ENCODE measurements around the gene EIF3M.
"Not testable (repeated sequence)": the region's sequence is repeated elsewhere in the genome, so short reads cannot be mapped to it uniquely, and the experiment has no call there.

Gene EIF3M

DNA sequence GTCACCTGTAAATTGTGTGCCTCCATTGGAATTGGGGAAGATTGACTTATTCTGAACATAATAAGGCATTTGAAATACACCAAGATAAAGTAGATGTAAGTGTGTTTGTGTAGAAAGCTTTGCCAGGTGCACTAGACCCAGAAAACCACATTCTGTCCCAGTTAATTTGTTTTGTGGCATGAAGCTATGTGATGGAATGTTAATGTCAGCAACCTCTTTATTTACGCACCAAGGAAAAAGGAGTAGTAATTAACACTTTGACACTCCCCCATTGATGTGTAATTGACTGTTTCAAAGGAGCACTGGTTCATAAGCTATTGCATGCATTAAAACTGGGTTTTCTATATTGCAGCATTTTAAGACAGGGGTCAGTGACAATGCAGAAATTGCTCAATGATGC is 14.3 kb downstream of the EIF3M start:
- no peak for DNase-seq (ENCODE audit: low read depth)

- DNase-seq (ENCODE audit: low read depth): no peak
Observed at GRCh38 chr11:32602657-32603415, 19.2 kb downstream of the EIF3M start.

DNA sequence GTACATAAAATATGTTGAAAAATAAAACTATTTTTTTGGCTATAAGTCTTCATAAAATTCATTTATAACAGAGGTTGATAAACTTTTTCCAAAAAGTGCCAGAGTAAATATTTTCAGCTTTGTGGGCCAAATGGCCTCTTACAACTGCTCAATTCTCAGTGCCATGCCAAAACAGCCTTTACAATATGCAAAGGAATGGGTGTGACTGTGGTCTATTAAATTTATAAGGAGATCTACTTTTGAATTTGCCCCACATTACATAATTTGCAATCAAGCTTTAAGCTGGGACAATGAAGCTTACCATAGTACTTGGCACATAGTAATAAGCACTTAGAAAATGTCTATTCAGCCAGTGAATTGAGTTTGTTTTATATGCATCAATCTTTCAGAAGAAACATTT is 22.6 kb downstream of the EIF3M start:
- no peak for DNase-seq (ENCODE audit: low read depth)

- not testable (repeated sequence) for DNase-seq (ENCODE audit: low read depth)
Observed at GRCh38 chr11:32608826-32609225, 25.2 kb downstream of the EIF3M start.

- no peak for DNase-seq (ENCODE audit: low read depth)
Observed at GRCh38 chr11:32610797-32611352, 27.2 kb downstream of the EIF3M start.

- DNase-seq (ENCODE audit: low read depth): no peak
Observed at GRCh38 chr11:32613500-32614151, 30.0 kb downstream of the EIF3M start.

DNA sequence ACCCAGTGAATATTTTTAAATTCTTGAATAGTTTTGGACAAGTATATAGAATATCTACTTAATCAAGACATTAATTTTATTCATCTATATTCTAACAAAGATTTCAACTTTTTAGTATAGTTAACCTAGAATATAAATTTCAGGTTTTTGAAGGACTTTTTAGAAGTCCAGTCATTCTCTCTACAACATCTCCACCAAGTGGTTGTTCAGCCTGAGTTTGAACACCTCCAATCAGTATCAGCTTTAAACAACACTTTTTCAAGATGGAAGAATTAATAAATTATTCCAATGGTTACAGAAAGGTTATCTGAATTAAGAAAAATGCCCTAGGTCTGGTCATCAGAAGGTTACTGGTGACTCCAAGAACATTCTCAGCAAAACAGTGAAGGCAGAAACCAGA is 31.8 kb downstream of the EIF3M start:
- DNase-seq (ENCODE audit: low read depth): no peak

DNA sequence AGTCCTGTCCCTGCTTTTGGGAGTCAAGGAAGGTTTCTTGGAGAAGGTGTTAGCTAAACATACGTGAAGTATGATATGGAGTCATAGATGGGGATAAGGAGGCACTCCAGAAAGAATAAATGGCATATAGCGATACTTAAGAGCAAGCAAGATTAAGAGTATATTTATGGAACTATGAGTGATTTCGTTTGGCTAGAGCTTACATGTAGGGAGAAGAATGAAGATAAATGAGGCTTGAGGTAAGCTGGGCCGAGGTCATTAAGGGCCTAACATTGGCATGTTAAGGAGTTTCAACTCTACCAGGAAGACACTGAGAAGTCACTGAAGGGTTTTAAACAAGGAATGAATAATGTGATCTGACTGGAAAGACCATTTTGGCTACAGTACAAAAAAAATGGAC is 33.3 kb downstream of the EIF3M start:
- DNase-seq (ENCODE audit: low read depth): no peak

DNA sequence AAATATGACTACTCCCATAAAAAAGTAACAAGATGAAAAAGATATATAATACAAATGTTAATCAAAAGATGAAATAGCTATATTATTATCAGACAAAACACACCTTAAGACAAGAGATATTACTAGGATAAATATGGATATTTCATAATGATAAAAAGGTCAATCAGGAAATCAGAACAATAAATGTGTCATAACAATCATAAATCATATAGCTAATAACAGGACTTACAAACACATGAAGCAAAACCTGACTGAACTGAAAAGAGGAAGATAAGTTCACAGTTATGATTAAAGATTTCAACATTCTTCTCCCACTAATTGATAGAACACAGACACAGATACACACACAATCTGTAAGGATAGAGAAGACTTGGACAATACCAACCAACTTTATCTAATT is 47.2 kb downstream of the EIF3M start:
- DNase-seq (ENCODE audit: low read depth): no peak

- no peak for DNase-seq (ENCODE audit: low read depth)
Observed at GRCh38 chr11:32635819-32636218, 52.2 kb downstream of the EIF3M start.

DNA sequence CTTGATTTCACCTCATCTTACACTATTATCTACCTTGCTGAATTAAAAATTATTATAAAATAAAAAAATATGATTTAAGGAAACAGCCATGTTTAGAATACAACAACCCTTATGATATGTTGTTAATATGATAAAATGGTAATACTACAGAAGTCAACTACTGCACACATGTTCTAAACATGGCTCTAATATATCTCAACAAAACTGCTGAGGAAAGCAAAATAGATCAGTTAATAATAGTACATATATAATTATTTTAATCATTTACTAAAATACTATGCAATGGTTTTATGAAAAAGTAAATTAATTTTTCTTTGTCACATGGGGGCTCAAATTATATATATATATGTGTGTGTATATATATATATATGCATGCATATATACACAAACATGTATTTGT is 57.7 kb downstream of the EIF3M start:
- no peak for DNase-seq (ENCODE audit: low read depth)

GRCh38 chr11:32643526-32643925 is 59.9 kb downstream of the EIF3M start:
- DNase-seq (ENCODE audit: low read depth): no peak
